Fibroblast of lung (primary cell): ENCODE results near the gene NRF1. TPM values are rescaled to one million over a fixed set of nuclear protein-coding genes. Genes with fewer than 3 reads are reported as not detected.

ENCODE experiments used
- DNase-seq, 2 donors: peaks; one replicate each; pipeline versions ENCODE4 v3.0.0 to v3.0.0-alpha.2; 2010; ENCODE audit warnings: low read depth in 2 of 2
- H2AFZ ChIP-seq: 2 replicates; pipeline ENCODE4 v1.5.1; 2012; ENCODE audit warnings: low read length, control low read depth, inconsistent platforms
- H3K27ac ChIP-seq: 2 replicates; pipeline ENCODE4 v1.5.1; 2011; ENCODE audit warnings: low read length, control low read depth; ENCODE audit not compliant: insufficient read depth
- H3K27me3 ChIP-seq: 2 replicates; pipeline ENCODE4 v1.5.1; 2011; ENCODE audit warnings: mild to moderate bottlenecking, low read length; ENCODE audit not compliant: control insufficient read depth, insufficient read depth
- H3K36me3 ChIP-seq: 2 replicates; pipeline ENCODE4 v1.5.1; 2011; ENCODE audit warnings: low read length; ENCODE audit not compliant: control insufficient read depth, insufficient read depth
- H3K4me1 ChIP-seq: 2 replicates; pipeline ENCODE4 v1.5.1; 2011; ENCODE audit warnings: low read length; ENCODE audit not compliant: control insufficient read depth, insufficient read depth; ENCODE audit errors: extremely low read depth
- H3K4me2 ChIP-seq: 2 replicates; pipeline ENCODE4 v1.5.1; 2011; ENCODE audit warnings: low read length, control low read depth; ENCODE audit not compliant: insufficient read depth; ENCODE audit errors: extremely low read depth
- H3K4me3 ChIP-seq, 4 experiments: fragments of 200-600 bp in 1 of 4; sonication (generic) in 1 of 4; replicated peaks in 1 of 4; 2 replicates each; pipeline ENCODE4 v1.5.1; 2011 to 2016; ENCODE audit warnings: low read length in 4 of 4, low read depth in 3 of 4, mild to moderate bottlenecking in 3 of 4, control low read depth in 2 of 4, inconsistent platforms in 1 of 4, mixed read lengths in 1 of 4; ENCODE audit not compliant: insufficient read depth in 1 of 4; ENCODE audit errors: control extremely low read depth in 1 of 4
- H3K79me2 ChIP-seq: 2 replicates; pipeline ENCODE4 v1.5.1; 2012; ENCODE audit warnings: mild to moderate bottlenecking, low read length, inconsistent platforms; ENCODE audit not compliant: control insufficient read depth, insufficient read depth
- H3K9ac ChIP-seq: 2 replicates; pipeline ENCODE4 v1.5.1; 2011; ENCODE audit warnings: mild to moderate bottlenecking, low read length, control low read depth; ENCODE audit not compliant: insufficient read depth
- H3K9me3 ChIP-seq: 2 replicates; pipeline ENCODE4 v1.5.1; 2012; ENCODE audit warnings: low read depth, low read length; ENCODE audit not compliant: control insufficient read depth, insufficient read depth
- H4K20me1 ChIP-seq: 2 replicates; pipeline ENCODE4 v1.5.1; 2011; ENCODE audit warnings: low read length; ENCODE audit not compliant: control insufficient read depth, insufficient read depth; ENCODE audit errors: extremely low read depth
- EZH2 ChIP-seq: IDR thresholded peaks from 2 replicates; pipeline ENCODE4 v1.5.1; 2012; ENCODE audit warnings: low read length, control low read depth, mild to moderate bottlenecking; ENCODE audit errors: missing control alignments
- polyA plus RNA-seq, 2 donors: library from polyadenylated mRNA; depleted of rRNA in 1 of 2; stranded (reverse) in 1 of 2; unstranded in 1 of 2; fragments of >200 nt; gene quantifications; 2 replicates each; pipeline ENCODE4 v1.2.1, GENCODE V29; 2011 to 2012; ENCODE audit warnings: missing spikeins in 1 of 2
- total RNA-seq: library from RNA; depleted of rRNA; stranded (reverse); fragments of >200 nt; gene quantifications from 2 replicates; pipeline ENCODE4 v1.2.1, GENCODE V29; 2014
- TF ChIP-seq, protein P1 (sequence below), 2 donors: IDR thresholded peaks in 1 of 2; conservative IDR thresholded peaks in 1 of 2; 1 replicate in 1 of 2; 2 replicates in 1 of 2; pipeline ENCODE4 v1.5.1; 2011 to 2012; ENCODE audit warnings: low read length in 2 of 2, control low read depth in 1 of 2, inconsistent platforms in 1 of 2, low read depth in 1 of 2, mild to moderate bottlenecking in 1 of 2

Gene NRF1
- total and polyA plus RNA-seq, 2 donors (not counting 1 experiment from before 2014, with no cell fraction given): 7.3 to 15.5 TPM

DNA sequence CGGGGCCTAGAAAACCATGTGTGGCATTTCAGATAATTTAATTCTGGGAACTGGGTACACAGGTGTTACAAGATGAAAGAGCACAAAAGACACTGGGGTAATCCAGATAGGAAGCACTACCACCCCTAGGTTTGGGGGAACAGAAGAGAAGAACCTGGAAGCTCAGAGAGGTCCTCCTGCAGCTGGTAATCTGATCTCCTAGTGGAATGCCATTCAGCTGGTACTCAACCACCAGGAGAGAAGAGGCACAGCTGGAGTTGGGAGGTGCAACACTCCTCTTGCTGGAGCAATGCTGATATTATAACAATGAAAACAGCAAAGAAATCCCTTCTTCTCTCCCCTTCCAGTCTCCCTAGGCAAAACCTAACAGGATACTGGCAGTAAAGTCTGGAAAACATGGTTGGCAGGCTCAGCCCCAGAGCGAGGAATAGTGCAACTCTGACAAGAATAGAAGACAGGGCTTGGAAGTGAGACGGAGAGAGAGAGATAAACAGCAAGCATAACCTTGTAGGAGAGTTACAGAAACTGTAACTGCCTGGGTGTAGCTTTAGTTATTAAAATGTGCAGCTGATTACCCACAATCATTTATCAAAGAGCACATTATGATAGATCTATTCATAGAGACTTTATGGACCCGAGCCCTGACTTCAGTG lies 35.0 kb downstream of the NRF1 start:
- no peaks in the 10 kb centered on the region for H3K79me2 ChIP-seq
- no peak for TF ChIP-seq EZH2
- TF ChIP-seq, protein P1, sequence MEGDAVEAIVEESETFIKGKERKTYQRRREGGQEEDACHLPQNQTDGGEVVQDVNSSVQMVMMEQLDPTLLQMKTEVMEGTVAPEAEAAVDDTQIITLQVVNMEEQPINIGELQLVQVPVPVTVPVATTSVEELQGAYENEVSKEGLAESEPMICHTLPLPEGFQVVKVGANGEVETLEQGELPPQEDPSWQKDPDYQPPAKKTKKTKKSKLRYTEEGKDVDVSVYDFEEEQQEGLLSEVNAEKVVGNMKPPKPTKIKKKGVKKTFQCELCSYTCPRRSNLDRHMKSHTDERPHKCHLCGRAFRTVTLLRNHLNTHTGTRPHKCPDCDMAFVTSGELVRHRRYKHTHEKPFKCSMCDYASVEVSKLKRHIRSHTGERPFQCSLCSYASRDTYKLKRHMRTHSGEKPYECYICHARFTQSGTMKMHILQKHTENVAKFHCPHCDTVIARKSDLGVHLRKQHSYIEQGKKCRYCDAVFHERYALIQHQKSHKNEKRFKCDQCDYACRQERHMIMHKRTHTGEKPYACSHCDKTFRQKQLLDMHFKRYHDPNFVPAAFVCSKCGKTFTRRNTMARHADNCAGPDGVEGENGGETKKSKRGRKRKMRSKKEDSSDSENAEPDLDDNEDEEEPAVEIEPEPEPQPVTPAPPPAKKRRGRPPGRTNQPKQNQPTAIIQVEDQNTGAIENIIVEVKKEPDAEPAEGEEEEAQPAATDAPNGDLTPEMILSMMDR (conservative IDR thresholded peaks at IDR 0.05 in 1 of 2, IDR thresholded peaks at IDR 0.05 in 1 of 2; ENCODE audit: low read depth in 1 of 2, low read length in 2 of 2): no peak
- H2AFZ ChIP-seq: no peak overlapping the region
- no peaks in the 10 kb centered on the region for H3K9me3 ChIP-seq
- DNase-seq: no peak
- no peaks in the 10 kb centered on the region for H3K27me3 ChIP-seq
- H3K9ac ChIP-seq: no peak overlapping the region
- no peak overlapping the region for H3K4me2 ChIP-seq
- H3K36me3 ChIP-seq: no peaks in the 10 kb centered on the region
- H3K4me1 ChIP-seq: peaks cover 4% of the 10 kb centered on the region
- H3K27ac ChIP-seq: no peak overlapping the region
- H4K20me1 ChIP-seq: no peaks in the 10 kb centered on the region
- no peak overlapping the region for H3K4me3 ChIP-seq

GRCh38 chr7:129649128-129649690 lies 37.7 kb downstream of the NRF1 start:
- Histone ChIP-seq H3K4me1 (peaks cover 4% of the 10 kb centered on the region), H3K4me3 (no peak overlapping the region), H3K27me3 (no peaks in the 10 kb centered on the region), H3K4me2 (no peak overlapping the region), H3K27ac (no peak overlapping the region), H3K9ac (no peak overlapping the region), H3K9me3 (no peaks in the 10 kb centered on the region), H3K36me3 (no peaks in the 10 kb centered on the region), H2AFZ (no peak overlapping the region), H3K79me2 (no peaks in the 10 kb centered on the region), H4K20me1 (no peaks in the 10 kb centered on the region)
- no peak for TF ChIP-seq EZH2
- TF ChIP-seq, protein P1 (conservative IDR thresholded peaks at IDR 0.05 in 1 of 2, IDR thresholded peaks at IDR 0.05 in 1 of 2; ENCODE audit: low read depth in 1 of 2, low read length in 2 of 2): no peak
- no peak for DNase-seq

- Histone ChIP-seq H3K9me3 (no peaks in the 10 kb centered on the region), H3K4me2 (no peak overlapping the region), H2AFZ (no peak overlapping the region), H3K36me3 (no peaks in the 10 kb centered on the region), H3K4me3 (no peak overlapping the region), H3K9ac (no peak overlapping the region), H3K79me2 (no peaks in the 10 kb centered on the region), H3K4me1 (peaks cover 4% of the 10 kb centered on the region), H4K20me1 (no peaks in the 10 kb centered on the region), H3K27ac (no peak overlapping the region), H3K27me3 (no peaks in the 10 kb centered on the region)
- peak in 1 of 2 donors; percentile 51 for DNase-seq
- TF ChIP-seq, protein P1 (conservative IDR thresholded peaks at IDR 0.05 in 1 of 2, IDR thresholded peaks at IDR 0.05 in 1 of 2; ENCODE audit: low read depth in 1 of 2, low read length in 2 of 2): no peak
- TF ChIP-seq EZH2: no peak
These were observed 38.7 kb downstream of the NRF1 start for GRCh38 chr7:129650056-129650758.
